NCI-H774 (cell line): ENCODE results near the gene RTP3.
"Not testable (repeated sequence)": the region's sequence is repeated elsewhere in the genome, so short reads cannot be mapped to it uniquely, and the experiment has no call there.

Experiments
- DNase-seq: peaks from one replicate; lab custom pipeline; 2025; lab: John Stamatoyannopoulos, UW

Gene RTP3

GRCh38 chr3:46519952-46520351 is 22.2 kb downstream of the RTP3 start:
- DNase-seq: no peak

GRCh38 chr3:46520531-46520930 is 22.8 kb downstream of the RTP3 start:
- no peak for DNase-seq

GRCh38 chr3:46521096-46521495 is 23.3 kb downstream of the RTP3 start:
- no peak for DNase-seq

- not testable (repeated sequence) for DNase-seq
Observed at GRCh38 chr3:46522201-46522600, 24.4 kb downstream of the RTP3 start.

GRCh38 chr3:46523556-46523955 is 25.8 kb downstream of the RTP3 start:
- DNase-seq: no peak

GRCh38 chr3:46524008-46524407 is 26.2 kb downstream of the RTP3 start:
- DNase-seq: no peak

GRCh38 chr3:46524832-46525231 is 27.1 kb downstream of the RTP3 start:
- DNase-seq: no peak

- DNase-seq: no peak
Observed at GRCh38 chr3:46527239-46527638, 29.5 kb downstream of the RTP3 start.

GRCh38 chr3:46533091-46533490 is 35.3 kb downstream of the RTP3 start:
- DNase-seq: no peak

GRCh38 chr3:46535746-46536145 is 38.0 kb downstream of the RTP3 start:
- no peak for DNase-seq

GRCh38 chr3:46536758-46537157 is 39.0 kb downstream of the RTP3 start:
- no peak for DNase-seq

- DNase-seq: no peak
Observed at GRCh38 chr3:46537316-46537715, 39.5 kb downstream of the RTP3 start.

GRCh38 chr3:46537779-46538178 is 40.0 kb downstream of the RTP3 start:
- no peak for DNase-seq

- DNase-seq: not testable (repeated sequence)
Observed at GRCh38 chr3:46538425-46538802, 40.6 kb downstream of the RTP3 start.

- DNase-seq: no peak
Observed at GRCh38 chr3:46538803-46539442, 41.1 kb downstream of the RTP3 start.

GRCh38 chr3:46539443-46540005 is 41.7 kb downstream of the RTP3 start:
- DNase-seq: no peak

GRCh38 chr3:46540550-46540949 is 42.8 kb downstream of the RTP3 start:
- no peak for DNase-seq

GRCh38 chr3:46541835-46542234 is 44.1 kb downstream of the RTP3 start:
- DNase-seq: no peak

- DNase-seq: no peak
Observed at GRCh38 chr3:46542344-46542743, 44.6 kb downstream of the RTP3 start.

GRCh38 chr3:46542801-46543201 is 45.0 kb downstream of the RTP3 start:
- DNase-seq: no peak

- DNase-seq: no peak
Observed at GRCh38 chr3:46544771-46545503, 47.2 kb downstream of the RTP3 start.

GRCh38 chr3:46545818-46546630 is 48.2 kb downstream of the RTP3 start:
- DNase-seq: no peak
